Activated CD8-positive, alpha-beta memory T cell treated with anti-CD3 and anti-CD28 coated beads, Interleukin-2, amount 50 U/mL, for 1 hour (primary cell): ENCODE results near the gene CD300H.

Source experiments
- DNase-seq: peaks from one replicate; pipeline ENCODE4 v3.0.0-alpha.2; 2020; ENCODE audit errors: extremely low read depth

CD300H gene

GRCh38 chr17:74567397-74567796, at the start of gene CD300H:
Gene CD300H, minus strand, starts transcription at chr17:74567509.
- DNase-seq: no peak

- no peak for DNase-seq
Measured at GRCh38 chr17:74616696-74617095, 49.4 kb upstream of the CD300H start.

- no peak for DNase-seq
Measured at GRCh38 chr17:74612046-74612445, 44.7 kb upstream of the CD300H start.

GRCh38 chr17:74610108-74610507, 42.8 kb upstream of the CD300H start:
- DNase-seq: no peak

GRCh38 chr17:74608511-74608910, 41.2 kb upstream of the CD300H start:
- no peak for DNase-seq

DNA sequence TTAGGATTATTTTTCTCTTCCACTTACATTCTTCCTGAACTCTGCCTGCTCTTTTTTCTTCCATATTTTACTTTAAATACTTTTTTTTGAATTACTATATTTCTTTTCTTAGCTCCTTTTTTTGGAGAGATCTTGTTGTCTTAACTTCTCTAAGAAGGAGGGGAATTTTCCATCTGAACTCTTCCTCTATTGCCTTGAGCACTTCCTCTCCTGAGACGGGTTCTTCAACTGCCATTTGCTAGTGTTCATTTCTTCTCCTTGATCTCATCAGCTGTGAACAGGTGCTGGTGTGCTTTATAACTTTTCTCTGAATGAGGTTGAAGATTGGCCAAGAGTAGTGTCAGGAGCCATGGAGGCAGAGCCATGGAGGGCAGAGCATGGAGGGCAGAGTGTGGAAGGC, 39.9 kb upstream of the CD300H start:
- no peak for DNase-seq

GRCh38 chr17:74606050-74606449, 38.7 kb upstream of the CD300H start:
- DNase-seq: no peak

DNA sequence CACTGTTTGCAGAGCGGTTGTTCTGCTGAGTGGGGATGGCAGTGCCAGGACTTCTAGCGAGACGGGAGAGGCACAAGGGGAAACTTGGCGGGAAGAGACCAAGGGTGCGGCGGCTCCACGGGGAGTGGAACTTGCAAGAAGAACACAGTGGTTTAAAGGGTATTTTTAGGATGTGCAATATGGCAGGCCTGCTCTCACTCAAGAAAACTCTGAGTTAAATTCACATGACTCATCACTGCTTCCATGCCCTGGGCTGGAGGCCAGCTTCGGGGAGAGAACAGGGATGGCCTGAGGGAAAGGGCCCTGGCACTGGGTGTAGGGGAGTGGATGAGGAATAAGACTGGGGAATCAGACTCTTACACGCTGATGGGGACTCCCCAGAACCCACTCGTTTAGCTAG, 38.1 kb upstream of the CD300H start:
- no peak for DNase-seq

DNA sequence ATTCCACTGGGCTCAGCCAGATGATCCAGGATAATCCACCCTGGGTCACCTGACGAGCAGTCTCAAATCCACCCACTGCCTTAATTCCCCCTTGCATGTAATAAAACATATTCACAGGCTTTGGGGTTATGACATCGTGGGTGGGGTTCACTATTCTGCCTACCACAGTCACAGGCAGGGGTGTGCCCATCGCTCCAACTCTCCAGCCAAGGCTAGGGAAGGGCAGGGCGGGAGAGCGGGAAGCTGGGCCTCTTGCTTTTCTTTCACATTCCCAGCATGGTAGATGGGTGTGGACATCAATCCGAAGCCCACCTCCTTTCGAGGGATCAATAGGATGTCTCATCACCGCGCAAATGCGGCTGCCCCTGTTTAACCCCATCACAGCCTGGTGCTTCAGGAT, 37.5 kb upstream of the CD300H start:
- DNase-seq: no peak

DNA sequence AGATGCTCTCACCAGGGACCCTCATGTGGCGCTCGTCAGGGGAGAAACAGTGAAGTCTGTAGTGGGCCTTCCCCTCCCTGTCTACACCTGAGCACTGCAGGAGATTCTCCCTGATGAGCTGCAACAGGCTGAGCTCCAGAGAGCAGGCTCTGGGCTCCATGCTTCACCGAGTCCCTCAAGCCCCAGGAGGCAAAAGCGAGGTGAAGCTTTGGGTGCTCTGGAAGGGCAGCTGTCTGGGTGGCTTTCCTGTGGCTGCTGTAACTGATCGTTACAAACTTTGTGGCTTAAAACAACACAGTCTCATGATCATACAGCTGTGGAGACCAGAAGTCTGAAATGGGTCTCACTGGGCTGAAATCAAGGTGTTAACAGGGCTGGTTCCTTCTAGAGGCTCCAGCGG, 36.9 kb upstream of the CD300H start:
- DNase-seq: no peak

DNA sequence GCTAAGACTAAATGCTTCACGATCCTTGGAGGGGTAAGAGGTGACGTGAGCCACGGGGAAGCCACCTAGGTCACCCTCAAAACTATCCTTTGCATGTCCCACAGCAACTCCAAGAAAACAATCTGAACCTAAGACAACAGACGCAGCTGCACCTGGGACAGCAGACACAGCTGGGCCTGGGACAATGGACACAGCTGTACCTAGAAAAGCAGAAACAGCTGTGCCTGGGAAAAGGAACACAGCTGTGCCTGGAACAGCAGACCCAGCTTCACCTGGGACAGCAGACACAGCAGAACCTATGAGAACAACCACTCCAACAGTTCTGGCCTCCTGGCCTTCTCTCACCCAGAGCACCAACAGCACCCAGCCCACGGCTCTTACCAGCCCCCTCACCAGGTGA, 36.4 kb upstream of the CD300H start:
- DNase-seq: no peak

DNA sequence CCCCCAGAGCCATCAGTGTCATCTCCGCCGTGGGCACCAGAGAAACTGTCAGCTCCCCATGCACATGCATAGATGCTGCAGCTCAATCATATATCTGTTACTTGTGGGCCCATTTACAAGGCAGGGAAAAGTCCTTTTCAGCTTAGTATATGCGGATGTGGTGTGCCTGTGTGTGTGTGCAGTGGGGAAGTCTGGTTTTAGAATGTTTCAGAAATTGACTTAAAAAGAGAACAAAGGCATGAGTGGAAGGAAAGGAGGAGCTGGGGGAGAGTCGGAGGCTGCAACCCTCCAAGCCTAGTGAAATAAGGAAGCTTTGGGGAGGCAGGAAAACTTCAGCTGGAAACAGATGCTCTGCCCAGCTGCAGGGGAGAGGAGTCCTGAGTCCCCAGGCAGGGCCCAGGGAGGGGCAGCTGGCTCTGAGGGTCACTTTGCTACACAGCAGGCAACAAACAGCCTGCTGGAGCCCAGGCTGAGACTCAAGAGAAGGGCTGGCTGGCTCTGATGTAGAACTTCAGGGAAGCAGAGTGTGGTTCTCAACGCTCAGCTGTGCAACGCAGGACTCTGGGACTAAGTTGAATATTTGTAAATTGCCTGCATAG, 35.8 kb upstream of the CD300H start:
- no peak for DNase-seq

DNA sequence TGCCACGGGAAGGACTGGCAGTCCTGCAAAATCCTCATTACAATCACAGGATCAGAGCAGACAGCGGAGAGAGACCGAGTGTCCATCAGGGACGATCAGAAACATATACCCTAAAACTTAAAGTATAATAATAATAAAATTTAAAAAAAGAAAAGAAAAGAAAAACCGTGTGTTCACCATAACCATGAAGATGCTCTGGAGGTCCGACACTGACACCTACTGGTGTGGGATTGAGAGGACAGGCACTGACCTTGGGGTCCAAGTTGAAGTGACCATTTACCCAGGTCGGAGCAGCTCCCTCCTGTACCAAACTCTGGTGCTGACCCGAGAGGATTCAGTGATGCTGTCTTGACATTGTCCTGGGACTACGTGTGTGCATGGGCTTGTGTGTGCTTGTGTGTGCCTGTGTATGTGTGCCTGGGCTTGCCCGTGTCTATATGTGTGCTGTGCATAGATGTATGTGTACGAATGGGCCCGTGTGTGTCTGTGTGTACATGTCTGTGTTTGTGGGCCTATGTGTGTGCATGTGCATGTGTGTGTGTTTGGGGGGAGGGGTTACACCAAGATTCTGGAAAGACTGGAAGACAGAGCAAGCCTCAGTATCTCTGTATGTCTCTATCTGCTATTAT, 34.7 kb upstream of the CD300H start:
- DNase-seq: no peak

- no peak for DNase-seq
Measured at GRCh38 chr17:74599448-74599939, 32.2 kb upstream of the CD300H start.

DNA sequence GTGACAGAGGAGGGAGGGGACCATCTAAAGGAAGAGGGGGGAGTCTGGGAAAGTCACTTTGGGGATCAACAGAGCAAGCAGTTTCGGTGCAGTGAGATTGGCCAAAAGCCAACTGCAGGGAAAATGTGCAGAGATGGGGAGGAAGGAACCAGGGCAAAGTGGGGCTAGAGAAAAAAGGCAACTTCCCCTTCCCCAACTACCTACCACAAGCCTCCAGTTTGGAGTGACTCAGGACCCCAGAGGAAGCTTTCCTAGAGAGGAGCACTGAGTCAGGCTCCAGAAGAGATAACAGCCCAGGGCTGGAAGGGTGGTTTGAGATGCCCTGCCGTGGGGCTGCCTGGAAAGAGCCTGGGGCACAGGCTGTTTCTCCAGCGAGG, 31.7 kb upstream of the CD300H start:
- DNase-seq: no peak

- no peak for DNase-seq
Measured at GRCh38 chr17:74598346-74599022, 31.2 kb upstream of the CD300H start.

- DNase-seq: no peak
Measured at GRCh38 chr17:74597069-74597790, 29.9 kb upstream of the CD300H start.

DNA sequence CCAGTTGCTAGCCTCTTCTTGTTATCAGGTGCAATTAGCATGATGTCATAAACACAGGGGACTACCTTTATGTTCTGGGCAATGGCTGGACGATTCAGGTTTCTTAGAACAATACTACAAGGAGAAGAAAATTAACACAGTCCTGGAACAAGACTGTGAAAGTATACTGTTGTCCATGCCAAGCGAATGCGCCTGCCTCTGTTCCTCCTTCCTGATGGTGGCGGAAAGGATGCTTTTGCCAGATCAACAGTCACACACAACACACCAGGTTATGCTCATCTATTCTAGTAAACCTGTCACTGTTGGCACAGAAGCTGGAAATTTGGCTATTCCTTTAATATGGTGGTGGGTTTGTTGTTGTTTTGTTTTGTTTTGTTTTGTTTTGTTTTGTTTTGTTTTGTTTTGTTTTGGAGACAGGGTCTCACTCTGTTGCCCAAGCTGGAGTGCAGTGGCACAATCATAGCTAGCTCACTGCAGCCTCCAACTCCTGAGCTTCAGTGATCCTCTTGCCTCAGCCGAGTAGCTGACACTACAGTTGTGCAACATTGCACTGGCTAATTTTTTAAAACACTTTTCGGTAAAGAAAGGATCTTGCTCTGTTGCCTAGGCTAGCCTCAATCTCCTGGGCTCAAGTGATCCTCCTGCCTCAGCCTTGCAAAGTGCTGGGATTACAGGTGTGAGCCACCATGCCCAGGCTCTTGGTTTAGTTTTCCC, 27.9 kb upstream of the CD300H start:
- DNase-seq: no peak

DNA sequence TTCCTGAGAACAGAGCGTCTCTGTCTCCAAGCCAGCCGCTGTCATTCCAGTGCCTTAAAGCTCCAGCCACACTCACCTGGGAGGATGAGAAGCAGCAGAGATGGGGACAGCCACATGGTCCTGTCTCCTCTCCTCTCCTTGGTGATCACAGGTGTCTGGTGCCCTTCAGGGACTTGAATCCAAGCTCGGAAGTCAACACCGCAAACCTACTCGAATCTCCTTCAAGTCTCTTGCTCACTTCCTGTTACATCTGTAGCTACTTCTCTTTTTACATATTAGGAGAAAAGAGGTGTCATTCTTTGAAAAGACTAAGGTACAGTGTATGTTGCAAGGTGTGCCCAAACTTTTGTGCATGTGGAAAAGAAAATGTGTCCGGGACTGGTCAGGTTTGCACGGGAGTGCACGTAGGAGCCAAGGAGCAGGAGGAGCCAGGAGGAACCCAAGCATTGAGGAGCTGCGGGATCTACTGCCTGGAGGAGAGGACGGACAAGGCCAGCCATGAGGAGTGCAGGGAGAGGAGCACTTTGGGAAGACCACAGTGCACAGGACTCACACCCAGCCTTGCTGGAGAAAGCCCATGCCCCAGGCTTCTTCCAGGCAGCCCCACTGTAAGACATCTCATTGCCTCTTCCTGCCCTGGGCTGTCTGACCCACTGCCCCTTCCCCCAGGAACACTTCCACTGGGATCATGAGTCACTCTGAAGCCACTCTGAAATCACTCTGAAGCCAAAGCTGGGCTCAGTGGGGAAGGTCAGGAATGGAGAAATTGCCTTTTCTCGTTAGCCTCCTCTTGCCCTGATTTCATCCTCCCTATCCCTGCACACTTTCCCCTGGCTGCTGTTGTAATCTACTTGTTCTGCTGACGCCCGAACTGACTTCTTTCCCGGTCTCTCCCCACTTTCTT, 25.0 kb upstream of the CD300H start, which contains the start of gene CD300LD:
Gene CD300LD (minus strand): TSS at position 197 of the 904 bp plus-strand sequence. CDS start 81 bp downstream, at position 116.
- DNase-seq: no peak

GRCh38 chr17:74591503-74591902, 24.2 kb upstream of the CD300H start:
- DNase-seq: no peak

- DNase-seq: no peak
Measured at GRCh38 chr17:74585711-74586110, 18.4 kb upstream of the CD300H start.
